ENCODE results near the gene IL34. TPM values are rescaled to one million over a fixed set of nuclear protein-coding genes. Genes with fewer than 3 reads are reported as not detected.

Gene IL34
- total RNA-seq, 1 experiment from 2014 or later, result not detected

GRCh38 chr16:70698901-70699300 is 52.5 kb downstream of the IL34 start:
- intact Hi-C loops (cut with micrococcal nuclease), result no loop called here
- ATAC-seq (no peak), DNase-seq (ENCODE audit: low read depth, low spot score) (no peak)
- H3K36me3 ChIP-seq (ENCODE audit: control insufficient read depth in 1 of 2, insufficient read depth in 2 of 2, low read length in 2 of 2), result no peaks in the 10 kb centered on the region
- H3K4me3 ChIP-seq (replicated peaks in 1 of 2; ENCODE audit: low read depth in 1 of 2, low read length in 2 of 2), result no peak overlapping the region
- no peaks in the 10 kb centered on the region for H3K9me3 ChIP-seq (ENCODE audit: control insufficient read depth in 1 of 2, insufficient read depth in 1 of 2, low read depth in 1 of 2, low read length in 2 of 2)
- no peaks in the 10 kb centered on the region for H3K79me2 ChIP-seq (ENCODE audit: insufficient read depth, low read length)
- no peak overlapping the region for H2AFZ ChIP-seq (ENCODE audit: low read depth, low read length, poor library complexity, severe bottlenecking)
- no peaks in the 10 kb centered on the region for H4K20me1 ChIP-seq (ENCODE audit: insufficient read depth)
- no peak overlapping the region for H3K9ac ChIP-seq (ENCODE audit: low read length)
- H3K27ac ChIP-seq (ENCODE audit: low read depth, low read length), result no peak overlapping the region
- ChIA-PET CTCF (no interaction called here), POLR2A (no interaction called here), RAD21 (ENCODE audit: low non-redundant PET in 1 of 2, low total read pairs in 2 of 2, uncharacterized antibody in 2 of 2, unreplicated experiment in 2 of 2) (no interaction called here)
- H3K4me1 ChIP-seq (ENCODE audit: control insufficient read depth in 1 of 2, insufficient read depth in 2 of 2, low read length in 2 of 2), result peaks cover 25 to 45% of the 10 kb centered on the region in 2 experiments
- H3K9me2 ChIP-seq (ENCODE audit: insufficient read depth), result no peaks in the 10 kb centered on the region
- TF ChIP-seq ELF1 (IDR thresholded peaks at IDR 0.05; ENCODE audit: borderline replicate concordance, low read depth), result no peak
- no peak for TF ChIP-seq ZBTB33 (IDR thresholded peaks at IDR 0.05; ENCODE audit: extremely low read depth, insufficient replicate concordance, low read length)
- TF ChIP-seq RAD21 (IDR thresholded peaks at IDR 0.05; ENCODE audit: low read depth), result no peak
- H3K4me2 ChIP-seq (ENCODE audit: low read length), result no peak overlapping the region
- H3K27me3 ChIP-seq (ENCODE audit: insufficient read depth, low read length), result no peaks in the 10 kb centered on the region
- BruUV-seq (replicated peaks), result no TSS peak

- no peak overlapping the region for H3K4me3 ChIP-seq (replicated peaks in 1 of 2; ENCODE audit: low read depth in 1 of 2, low read length in 2 of 2)
- H3K4me2 ChIP-seq (ENCODE audit: low read length), result no peak overlapping the region
Observed at GRCh38 chr16:70699696-70700095, 53.3 kb downstream of the IL34 start.

More at GRCh38 chr16:70699696-70700095, 53.3 kb downstream of the IL34 start:
- Histone ChIP-seq H4K20me1 (ENCODE audit: insufficient read depth) (no peaks in the 10 kb centered on the region), H2AFZ (ENCODE audit: low read depth, low read length, poor library complexity, severe bottlenecking) (no peak overlapping the region), H3K9ac (ENCODE audit: low read length) (no peak overlapping the region), H3K79me2 (ENCODE audit: insufficient read depth, low read length) (no peaks in the 10 kb centered on the region), H3K36me3 (ENCODE audit: control insufficient read depth in 1 of 2, insufficient read depth in 2 of 2, low read length in 2 of 2) (no peaks in the 10 kb centered on the region), H3K27me3 (ENCODE audit: insufficient read depth, low read length) (no peaks in the 10 kb centered on the region), H3K9me3 (ENCODE audit: control insufficient read depth in 1 of 2, insufficient read depth in 1 of 2, low read depth in 1 of 2, low read length in 2 of 2) (no peaks in the 10 kb centered on the region), H3K4me1 (ENCODE audit: control insufficient read depth in 1 of 2, insufficient read depth in 2 of 2, low read length in 2 of 2) (peaks cover 25 to 45% of the 10 kb centered on the region in 2 experiments), H3K27ac (ENCODE audit: low read depth, low read length) (no peak overlapping the region), H3K9me2 (ENCODE audit: insufficient read depth) (no peaks in the 10 kb centered on the region)
- ChIA-PET RAD21 (ENCODE audit: low non-redundant PET in 1 of 2, low total read pairs in 2 of 2, uncharacterized antibody in 2 of 2, unreplicated experiment in 2 of 2) (no interaction called here), CTCF (no interaction called here), POLR2A (no interaction called here)
- DNase-seq (ENCODE audit: low read depth, low spot score) (no peak), ATAC-seq (no peak)
- intact Hi-C loops (cut with micrococcal nuclease), result no loop called here
- BruUV-seq (replicated peaks), result no TSS peak
- TF ChIP-seq YY1 (IDR thresholded peaks at IDR 0.05; ENCODE audit: extremely low read depth, insufficient replicate concordance, low read depth, low read length) (no peak), POLR2AphosphoS5 (IDR thresholded peaks at IDR 0.05; ENCODE audit: low read depth, low read length) (no peak), ZBTB33 (IDR thresholded peaks at IDR 0.05; ENCODE audit: extremely low read depth, insufficient replicate concordance, low read length) (no peak), ATF3 (IDR thresholded peaks at IDR 0.05) (no peak), FOSL1 (IDR thresholded peaks at IDR 0.05; ENCODE audit: low read depth) (no peak), JUND (IDR thresholded peaks at IDR 0.05) (no peak), RAD21 (IDR thresholded peaks at IDR 0.05; ENCODE audit: low read depth) (no peak), SP1 (IDR thresholded peaks at IDR 0.05; ENCODE audit: low read depth) (no peak), CBX3 (IDR thresholded peaks at IDR 0.05; ENCODE audit: low read depth) (no peak)

Data from HCT116 (cell line).